GDM1 (cell line): Measurements from ENCODE around the gene AP5Z1.

Source experiments
- DNase-seq: peaks from one replicate; lab custom pipeline; 2025; lab: John Stamatoyannopoulos, UW

Gene AP5Z1

GRCh38 chr7:4775250-4775847 is at the start of gene AP5Z1:
Gene AP5Z1, plus strand, starts transcription at chr7:4775623. Its CDS starts 93 bp downstream, at chr7:4775716.
- peak; percentile 92 for DNase-seq

- no peak for DNase-seq
Observed at GRCh38 chr7:4725850-4726450, 49.5 kb upstream of the AP5Z1 start.

GRCh38 chr7:4726566-4726965 is 48.9 kb upstream of the AP5Z1 start:
- DNase-seq = no peak

GRCh38 chr7:4727914-4728705 is 47.3 kb upstream of the AP5Z1 start:
- DNase-seq = no peak

- no peak for DNase-seq
Observed at GRCh38 chr7:4729266-4729665, 46.2 kb upstream of the AP5Z1 start.

GRCh38 chr7:4730276-4730675 is 45.1 kb upstream of the AP5Z1 start:
- DNase-seq = no peak

- DNase-seq = no peak
Observed at GRCh38 chr7:4730971-4731370, 44.5 kb upstream of the AP5Z1 start.

- no peak for DNase-seq
Observed at GRCh38 chr7:4731803-4732202, 43.6 kb upstream of the AP5Z1 start.

- peak; percentile 46 for DNase-seq
Observed at GRCh38 chr7:4733936-4734528, 41.4 kb upstream of the AP5Z1 start.

- DNase-seq = no peak
Observed at GRCh38 chr7:4734587-4735345, 40.7 kb upstream of the AP5Z1 start.

GRCh38 chr7:4737300-4737699 is 38.1 kb upstream of the AP5Z1 start:
- no peak for DNase-seq

GRCh38 chr7:4738711-4739527 is 36.5 kb upstream of the AP5Z1 start:
- DNase-seq = no peak

GRCh38 chr7:4739528-4739992 is 35.9 kb upstream of the AP5Z1 start:
- DNase-seq = no peak

- no peak for DNase-seq
Observed at GRCh38 chr7:4740796-4741195, 34.6 kb upstream of the AP5Z1 start.

GRCh38 chr7:4742051-4742573 is 33.3 kb upstream of the AP5Z1 start:
- no peak for DNase-seq

GRCh38 chr7:4742852-4743251 is 32.6 kb upstream of the AP5Z1 start:
- DNase-seq = no peak

- DNase-seq = peak; percentile 82
Observed at GRCh38 chr7:4744391-4745264, 30.8 kb upstream of the AP5Z1 start.

GRCh38 chr7:4745265-4745919 is 30.0 kb upstream of the AP5Z1 start:
- DNase-seq = no peak
